ENCODE results near the gene UBE3A. TPM values are rescaled to one million over a fixed set of nuclear protein-coding genes. Genes with fewer than 3 reads are reported as not detected.

UBE3A gene
- total RNA-seq, 1 donor from 2014 or later = 105 TPM

DNA sequence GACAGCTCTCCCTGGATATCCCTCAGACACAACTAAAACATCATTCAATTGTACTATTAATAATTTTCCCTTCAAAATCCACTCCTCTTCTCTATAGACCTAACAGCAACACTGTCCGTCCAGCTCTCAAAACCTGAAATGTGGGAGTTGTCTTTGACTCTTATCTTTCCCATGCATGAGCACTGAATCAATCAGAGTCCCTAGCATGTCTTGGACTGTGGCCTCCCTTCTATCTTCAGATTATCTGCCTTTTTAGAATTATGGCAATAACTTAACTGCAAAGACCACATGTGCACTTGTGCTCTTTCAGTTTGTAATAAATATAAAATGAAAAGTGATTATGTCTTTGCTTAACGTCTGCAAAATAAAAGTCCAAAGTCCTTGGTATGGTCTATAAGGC, 107.0 kb downstream of the UBE3A start:
- DNase-seq (ENCODE audit: low spot score) = no peak

DNA sequence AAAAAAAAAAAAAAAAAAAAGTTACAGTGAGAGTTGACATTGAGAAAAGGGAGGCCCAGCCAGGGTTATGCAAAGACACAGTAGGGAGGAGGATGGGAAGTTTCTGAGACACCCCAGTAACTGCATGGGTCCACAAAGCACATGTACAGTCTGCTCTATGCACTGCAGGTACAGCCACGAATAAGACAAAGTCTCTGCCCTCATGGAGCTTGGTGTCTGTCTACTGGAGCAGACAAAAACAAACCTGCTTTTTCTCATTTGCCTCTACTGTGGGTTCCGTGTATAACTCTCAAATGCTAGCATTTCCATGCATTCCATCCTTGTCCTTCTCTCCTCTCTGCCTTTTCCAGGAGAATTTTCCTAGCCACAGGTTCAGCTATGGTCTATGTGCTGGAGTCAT, 107.4 kb downstream of the UBE3A start:
- no peak for DNase-seq (ENCODE audit: low spot score)

- DNase-seq (ENCODE audit: low spot score) = no peak
Measured at GRCh38 chr15:25329696-25330095, 109.1 kb downstream of the UBE3A start.

GRCh38 chr15:25327686-25328085, 111.1 kb downstream of the UBE3A start:
- DNase-seq (ENCODE audit: low spot score) = peak; percentile 16

- no peak for DNase-seq (ENCODE audit: low spot score)
Measured at GRCh38 chr15:25325187-25325586, 113.6 kb downstream of the UBE3A start.

GRCh38 chr15:25323420-25323819, 115.4 kb downstream of the UBE3A start:
- no peak for DNase-seq (ENCODE audit: low spot score)

- DNase-seq (ENCODE audit: low spot score) = no peak
Measured at GRCh38 chr15:25287823-25288222, 151.0 kb downstream of the UBE3A start.

All from mucosa of gallbladder (tissue), 1 donor.